CD4-positive, alpha-beta T cell treated with Interleukin-10 for 1 hour (primary cell): Measurements from ENCODE around the gene RGS2.

ENCODE experiments used
- DNase-seq: peaks from one replicate; pipeline ENCODE4 v3.0.0-alpha.2; 2020

The RGS2 gene

DNA sequence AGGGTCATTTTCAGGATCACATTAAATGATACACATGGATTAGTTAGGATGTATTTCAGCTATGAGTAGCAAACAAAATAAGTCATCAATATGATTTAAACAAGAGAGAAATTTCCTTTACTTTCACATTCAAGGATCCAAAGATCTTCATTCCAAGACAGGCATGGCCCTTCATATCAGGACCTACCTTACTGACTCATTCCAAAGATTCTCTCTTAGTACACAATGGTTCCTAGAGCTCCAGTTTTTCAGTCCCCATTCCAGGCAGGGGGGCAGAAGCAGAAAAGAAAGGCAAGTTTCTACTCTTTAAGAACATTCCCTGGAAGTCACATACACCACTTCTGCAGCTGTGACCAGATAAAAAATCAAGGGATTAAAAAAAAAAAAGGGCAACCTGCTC lies 23.7 kb downstream of the RGS2 start:
- DNase-seq, result no peak

GRCh38 chr1:192835116-192835515 lies 26.3 kb downstream of the RGS2 start:
- DNase-seq, result no peak

DNA sequence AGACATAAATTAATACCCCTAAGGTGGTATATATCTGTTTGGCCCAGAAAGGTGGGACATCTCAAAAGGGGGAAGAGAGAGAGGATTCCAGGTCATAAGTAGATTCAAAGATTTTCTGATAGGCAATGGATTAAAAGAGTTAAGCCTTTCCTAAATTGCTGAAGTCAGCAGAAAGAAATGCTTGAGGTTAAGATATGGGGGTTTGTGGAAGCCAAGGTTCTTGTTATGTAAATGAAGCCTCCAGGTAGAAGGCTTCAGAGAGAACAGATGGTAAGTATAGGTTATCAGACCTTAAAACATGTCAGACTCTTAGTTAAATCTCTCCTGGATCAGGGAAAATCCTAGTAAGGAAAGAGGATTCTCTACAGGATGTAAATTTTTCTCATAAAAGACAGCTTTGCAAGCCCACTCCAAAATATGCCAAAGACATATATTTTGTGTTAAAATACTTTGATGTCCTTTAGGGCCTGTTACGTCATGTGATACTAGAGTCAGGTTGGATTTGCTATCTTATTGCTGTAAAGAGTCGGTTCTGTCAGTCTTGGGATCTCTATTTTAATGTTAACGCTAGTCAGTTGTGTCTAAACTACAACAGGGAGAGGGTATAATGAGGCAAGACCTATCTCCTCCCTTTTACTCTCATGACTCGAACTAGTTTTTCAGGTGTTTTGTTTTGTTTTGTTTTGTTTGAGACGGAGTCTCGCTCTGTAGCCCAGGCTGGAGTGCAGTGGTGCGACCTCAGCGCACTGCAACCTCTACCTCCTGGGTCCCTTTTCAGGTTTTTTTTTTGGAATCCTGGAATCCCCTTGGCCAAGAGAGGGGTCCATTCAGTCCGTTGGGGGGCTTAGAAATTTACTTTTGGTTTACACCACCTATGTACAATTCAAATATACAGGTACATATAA lies 30.6 kb downstream of the RGS2 start:
- DNase-seq, result no peak

DNA sequence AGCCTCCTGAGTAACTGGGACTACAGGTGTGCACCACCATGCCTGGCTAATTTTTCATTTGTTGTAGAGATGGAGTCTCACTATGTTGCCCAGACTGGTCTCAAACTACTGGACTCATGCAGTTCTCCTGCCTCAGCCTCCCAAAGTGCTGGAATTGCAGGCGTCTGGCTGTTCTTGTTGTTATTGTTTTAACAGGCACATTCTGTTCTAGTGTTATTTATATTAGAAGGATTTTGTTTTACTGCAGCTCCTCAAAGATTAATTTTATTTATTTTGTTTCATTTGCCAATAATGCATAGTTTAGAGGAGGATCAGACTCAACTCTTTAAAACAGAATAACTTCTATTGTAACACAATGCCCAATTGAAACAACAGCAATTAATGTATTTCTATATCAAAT lies 35.5 kb downstream of the RGS2 start:
- no peak for DNase-seq

- no peak for DNase-seq
Observed at GRCh38 chr1:192846950-192847349, 38.1 kb downstream of the RGS2 start.

GRCh38 chr1:192849011-192849410 lies 40.2 kb downstream of the RGS2 start:
- no peak for DNase-seq

GRCh38 chr1:192849442-192849841 lies 40.6 kb downstream of the RGS2 start:
- no peak for DNase-seq

DNA sequence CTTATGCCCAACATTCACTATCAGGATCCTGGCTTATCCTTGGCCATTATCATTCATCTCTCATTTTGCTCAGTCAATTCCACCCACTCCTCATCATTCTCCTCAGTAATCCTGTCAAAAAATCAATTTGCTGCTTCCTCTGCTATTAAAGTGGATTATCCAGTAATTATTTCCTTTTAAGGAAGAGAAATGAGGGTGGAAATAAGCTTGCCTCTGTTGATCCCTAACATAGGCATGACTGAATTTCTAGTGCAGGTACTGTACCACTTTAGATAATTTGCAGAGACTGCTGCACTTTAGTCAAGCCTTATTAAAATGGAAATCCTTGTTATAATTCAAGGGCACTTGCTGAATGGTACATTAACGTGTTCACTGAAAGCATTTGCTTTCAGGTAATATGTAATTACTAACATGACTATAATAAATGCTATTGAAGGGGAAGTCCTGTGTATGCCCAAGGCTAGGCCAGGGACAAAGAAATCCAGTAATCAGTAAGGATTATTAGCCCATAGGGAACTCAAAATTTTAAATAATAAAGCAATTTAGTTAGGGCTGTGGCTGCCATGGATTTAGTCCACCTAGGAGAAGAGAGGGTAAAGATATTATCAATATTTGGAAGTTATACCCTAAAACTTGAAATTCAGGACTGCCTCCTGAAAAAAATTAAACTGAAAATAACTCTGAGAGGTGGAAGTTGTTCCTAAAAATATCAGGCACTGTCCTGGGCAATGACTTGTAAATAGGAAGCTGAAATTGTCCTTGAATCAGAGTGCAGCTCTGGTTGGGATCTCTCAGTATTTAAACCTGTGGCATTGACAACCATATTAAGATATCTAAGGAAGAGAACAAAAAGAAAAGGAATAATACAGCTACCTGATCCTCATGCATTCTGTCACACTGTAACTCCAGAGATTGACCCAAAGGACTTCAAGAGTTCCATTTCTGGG lies 43.4 kb downstream of the RGS2 start:
- no peak for DNase-seq

DNA sequence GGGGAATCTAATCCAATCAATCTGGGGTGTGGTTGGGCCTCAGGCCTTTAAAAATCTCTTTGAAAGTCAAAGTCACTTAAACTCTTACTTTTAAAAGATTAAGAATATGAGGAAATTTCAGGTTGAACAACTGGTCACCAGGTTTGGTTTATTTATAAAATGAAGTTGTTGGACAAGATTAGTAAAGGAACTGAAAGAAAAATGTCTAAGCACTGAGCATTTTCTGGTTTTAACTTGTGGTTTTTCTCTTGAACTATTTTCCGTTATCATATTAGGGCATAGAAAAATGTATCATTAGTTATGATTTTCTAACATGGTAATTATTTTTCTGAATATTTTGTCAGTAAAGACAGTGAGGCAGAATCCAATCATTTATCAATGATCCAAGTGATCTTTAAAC lies 49.6 kb downstream of the RGS2 start:
- DNase-seq, result no peak

DNA sequence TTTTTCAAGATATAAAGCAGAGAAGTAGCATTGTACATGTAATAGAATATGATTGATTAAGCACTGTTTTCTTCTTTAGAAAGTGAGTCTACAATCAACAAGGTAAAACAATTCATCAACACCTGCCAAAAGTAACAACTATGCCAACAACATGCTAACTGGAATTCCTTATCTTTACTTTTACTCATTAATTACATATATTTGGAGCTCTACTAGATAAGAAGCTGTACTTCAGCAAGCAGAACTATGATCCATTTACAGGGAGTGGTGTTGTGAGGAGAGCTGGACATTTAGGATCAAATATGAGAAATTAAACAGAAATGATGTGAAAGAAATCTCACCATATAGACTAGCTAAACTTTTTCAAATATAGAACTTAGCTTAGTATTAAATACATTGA lies 51.0 kb downstream of the RGS2 start:
- no peak for DNase-seq

DNA sequence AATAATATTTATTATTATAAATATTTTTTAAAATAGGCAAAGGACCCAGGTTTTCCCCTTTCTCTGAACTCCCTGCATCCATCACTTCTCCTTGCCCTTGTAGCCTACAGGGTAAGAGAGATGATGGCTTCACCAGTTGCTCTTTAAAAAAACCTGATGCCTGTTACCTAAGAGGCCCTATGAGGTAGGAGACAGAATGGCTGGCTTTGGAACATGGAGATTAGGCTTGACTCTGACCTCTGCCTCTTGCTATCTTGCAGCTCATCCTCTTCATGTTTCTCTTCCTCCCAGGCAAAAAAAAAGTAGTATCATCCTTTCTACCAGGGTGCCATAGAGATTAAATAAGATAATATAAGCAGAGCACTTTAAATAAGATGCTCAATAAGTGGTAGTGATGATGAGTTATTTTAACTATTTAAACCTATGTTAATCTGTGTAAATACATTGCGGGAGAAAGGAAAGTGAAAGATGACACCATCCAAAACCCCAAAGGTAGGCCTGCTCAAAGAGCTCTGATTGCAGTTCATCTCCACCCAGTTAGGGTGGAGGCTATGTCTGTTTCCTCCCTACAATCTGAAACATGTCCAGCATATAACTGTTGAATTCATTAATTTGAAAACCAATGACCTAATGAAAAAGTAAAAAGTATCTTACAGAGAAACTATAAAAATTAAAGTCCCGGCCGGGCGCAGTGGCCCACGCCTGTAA lies 51.8 kb downstream of the RGS2 start:
- DNase-seq, result no peak

GRCh38 chr1:192861860-192862259 lies 53.0 kb downstream of the RGS2 start:
- no peak for DNase-seq
